Measurements from ENCODE around the gene NFIB. TPM values are rescaled to one million over a fixed set of nuclear protein-coding genes. Genes with fewer than 3 reads are reported as not detected.
A peak's percentile ranks its signal among the peaks of the same experiment; 100 is the strongest.

Gene NFIB
- total RNA-seq, 2 experiments from 2014 or later: 13.7 to 25.1 TPM

- H3K9me2 ChIP-seq (ENCODE audit: insufficient read depth, low read length): no peaks in the 10 kb centered on the region
- peaks cover 70% of the 10 kb centered on the region for H3K4me1 ChIP-seq (ENCODE audit: insufficient read depth, low read length, poor library complexity, severe bottlenecking)
- CTCF ChIA-PET (ENCODE audit: unreplicated experiment): no interaction called here
- DNase-seq (ENCODE audit: low spot score): peak; percentile 64
- no peaks in the 10 kb centered on the region for H3K36me3 ChIP-seq (ENCODE audit: insufficient read depth, low read length)
- H3K4me3 ChIP-seq (ENCODE audit: low read depth, low read length, poor library complexity, severe bottlenecking): peak overlapping the region; percentile 93
- no peaks in the 10 kb centered on the region for H4K20me1 ChIP-seq (ENCODE audit: insufficient read depth, low read length)
- BruUV-seq (replicated peaks): no TSS peak
- H3K4me2 ChIP-seq (ENCODE audit: low read length): peak overlapping the region; percentile 75
- intact Hi-C loops (cut with micrococcal nuclease; ENCODE audit: unreplicated experiment): loop anchor here (1.0 kb wide), 1 partner anchor 158 kb away; no protein-coding TSS in a partner anchor
- H2AFZ ChIP-seq (ENCODE audit: low read length): peak overlapping the region; percentile 12; the same call in 1 of the 2 replicates
- POLR2A ChIA-PET: interaction anchor here (0.5 to 0.7 kb wide), 3 partner anchors 14 to 285 kb away, joined by 3 to 5 read pairs (median 4); no protein-coding TSS in a partner anchor
- H3K9me3 ChIP-seq (ENCODE audit: low read length): no peaks in the 10 kb centered on the region
- no peak for TF ChIP-seq CTCF (conservative IDR thresholded peaks at IDR 0.05; ENCODE audit: low read length)
- no peak for TF ChIP-seq EZH2phosphoT487 (IDR thresholded peaks at IDR 0.05; ENCODE audit: borderline replicate concordance, low read depth, low read length)
- H3K79me2 ChIP-seq (ENCODE audit: insufficient read depth, low read depth, low read length): peaks cover 52% of the 10 kb centered on the region
- H3K27ac ChIP-seq (ENCODE audit: low read depth, low read length, poor library complexity, severe bottlenecking): peak overlapping the region; percentile 74
Observed at GRCh38 chr9:14314424-14314928, 535 bp upstream of the NFIB start.

- CTCF ChIA-PET (ENCODE audit: unreplicated experiment): no interaction called here
- H3K27ac ChIP-seq (ENCODE audit: low read depth, low read length, poor library complexity, severe bottlenecking): peak overlapping the region; percentile 61
- POLR2A ChIA-PET: no interaction called here
- BruUV-seq (replicated peaks): TSS peak; percentile 52
- DNase-seq (ENCODE audit: low spot score): peak; percentile 53
- H3K36me3 ChIP-seq (ENCODE audit: insufficient read depth, low read length): no peaks in the 10 kb centered on the region
- peak overlapping the region; percentile 93 for H3K4me3 ChIP-seq (ENCODE audit: low read depth, low read length, poor library complexity, severe bottlenecking)
- peaks cover 69% of the 10 kb centered on the region for H3K4me1 ChIP-seq (ENCODE audit: insufficient read depth, low read length, poor library complexity, severe bottlenecking)
- H3K4me2 ChIP-seq (ENCODE audit: low read length): peak overlapping the region; percentile 94
- peak overlapping the region; percentile 95 for H2AFZ ChIP-seq (ENCODE audit: low read length)
- intact Hi-C loops (cut with micrococcal nuclease; ENCODE audit: unreplicated experiment): no loop called here
- TF ChIP-seq EZH2phosphoT487 (IDR thresholded peaks at IDR 0.05; ENCODE audit: borderline replicate concordance, low read depth, low read length) (no peak), CTCF (conservative IDR thresholded peaks at IDR 0.05; ENCODE audit: low read length) (no peak)
- H4K20me1 ChIP-seq (ENCODE audit: insufficient read depth, low read length): 0 out of 2 replicates have a peak, but pooled peaks cover 3% of the 10 kb centered on the region
- peaks cover 53% of the 10 kb centered on the region for H3K79me2 ChIP-seq (ENCODE audit: insufficient read depth, low read depth, low read length)
- H3K9me3 ChIP-seq (ENCODE audit: low read length): no peaks in the 10 kb centered on the region
- no peaks in the 10 kb centered on the region for H3K9me2 ChIP-seq (ENCODE audit: insufficient read depth, low read length)
Observed at GRCh38 chr9:14313378-14313940, 482 bp downstream of the NFIB start.
